ENCODE results near the gene BCAT1. TPM values are rescaled to one million over a fixed set of nuclear protein-coding genes. Genes with fewer than 3 reads are reported as not detected.

Gene BCAT1
- total and polyA plus RNA-seq, 2 experiments from 2014 or later = 46.4 to 72.8 TPM

DNA sequence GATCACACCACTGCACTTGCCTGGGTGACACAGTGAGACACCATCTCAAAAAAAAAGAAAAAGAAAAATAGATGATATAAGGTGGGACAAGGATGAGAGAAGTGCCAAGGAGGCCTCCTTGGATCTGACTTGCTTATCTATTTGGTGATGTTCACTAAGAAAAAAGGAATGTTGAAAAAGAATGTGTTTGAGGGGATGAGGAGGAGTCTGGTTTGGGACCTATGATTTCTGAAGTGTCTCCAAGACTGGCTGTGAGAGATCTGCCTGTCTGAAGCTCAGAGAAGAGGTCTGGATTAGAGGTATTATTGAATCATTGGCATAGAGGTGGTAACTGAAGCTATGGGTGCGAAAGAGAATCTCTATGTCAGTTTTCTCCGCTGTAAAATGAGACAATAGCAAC, 42.8 kb downstream of the BCAT1 start:
- Histone ChIP-seq H4K20me1 (ENCODE audit: insufficient read depth, poor library complexity, severe bottlenecking) (peaks cover 5% of the 10 kb centered on the region), H3K4me2 (no peak overlapping the region), H3K4me3 (no peak overlapping the region), H2AFZ (no peak overlapping the region), H3K9me3 (ENCODE audit: low read depth) (no peaks in the 10 kb centered on the region), H3K36me3 (replicated peaks; ENCODE audit: insufficient read depth, low read depth) (no peaks in the 10 kb centered on the region), H3K27me3 (peaks cover 39% of the 10 kb centered on the region), H3K27ac (no peak overlapping the region), H3K4me1 (ENCODE audit: insufficient read depth) (peaks cover 22% of the 10 kb centered on the region), H3K79me2 (peaks cover 13% of the 10 kb centered on the region), H3K9me2 (replicated peaks; ENCODE audit: insufficient read depth) (no peaks in the 10 kb centered on the region)
- TF ChIP-seq EZH2phosphoT487 (IDR thresholded peaks at IDR 0.05; ENCODE audit: low read depth, severe bottlenecking, unreplicated experiment) (no peak), EZH2 (IDR thresholded peaks at IDR 0.05; ENCODE audit: borderline replicate concordance) (no peak)
- TF ChIP-seq, protein P1, sequence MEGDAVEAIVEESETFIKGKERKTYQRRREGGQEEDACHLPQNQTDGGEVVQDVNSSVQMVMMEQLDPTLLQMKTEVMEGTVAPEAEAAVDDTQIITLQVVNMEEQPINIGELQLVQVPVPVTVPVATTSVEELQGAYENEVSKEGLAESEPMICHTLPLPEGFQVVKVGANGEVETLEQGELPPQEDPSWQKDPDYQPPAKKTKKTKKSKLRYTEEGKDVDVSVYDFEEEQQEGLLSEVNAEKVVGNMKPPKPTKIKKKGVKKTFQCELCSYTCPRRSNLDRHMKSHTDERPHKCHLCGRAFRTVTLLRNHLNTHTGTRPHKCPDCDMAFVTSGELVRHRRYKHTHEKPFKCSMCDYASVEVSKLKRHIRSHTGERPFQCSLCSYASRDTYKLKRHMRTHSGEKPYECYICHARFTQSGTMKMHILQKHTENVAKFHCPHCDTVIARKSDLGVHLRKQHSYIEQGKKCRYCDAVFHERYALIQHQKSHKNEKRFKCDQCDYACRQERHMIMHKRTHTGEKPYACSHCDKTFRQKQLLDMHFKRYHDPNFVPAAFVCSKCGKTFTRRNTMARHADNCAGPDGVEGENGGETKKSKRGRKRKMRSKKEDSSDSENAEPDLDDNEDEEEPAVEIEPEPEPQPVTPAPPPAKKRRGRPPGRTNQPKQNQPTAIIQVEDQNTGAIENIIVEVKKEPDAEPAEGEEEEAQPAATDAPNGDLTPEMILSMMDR (IDR thresholded peaks at IDR 0.05; ENCODE audit: poor library complexity) = no peak
- DNase-seq (ENCODE audit: low spot score) = no peak
- WGBS (ENCODE audit: low lambda C conversion rate, missing lambda C conversion rate) = 96% methylated on average over 2 of the region's 2 CpGs

DNA sequence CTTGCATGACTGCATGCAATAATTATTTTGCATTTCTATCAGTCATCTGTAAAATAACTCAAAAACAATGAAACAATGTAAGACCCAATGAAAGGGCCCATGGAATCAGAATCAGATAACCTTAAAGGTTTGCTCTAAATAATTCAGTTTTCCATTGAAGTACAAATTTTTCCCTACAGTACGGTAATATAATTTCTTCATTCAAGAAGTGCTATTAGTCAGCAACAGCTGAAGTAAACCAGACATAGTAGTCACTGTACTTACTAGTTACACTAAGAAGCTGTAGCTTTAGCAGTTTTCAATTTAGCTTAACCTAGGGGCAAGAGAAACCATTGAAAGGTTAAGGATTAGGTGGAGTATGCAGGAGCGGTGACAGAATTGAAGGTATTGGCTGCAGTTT, 43.5 kb downstream of the BCAT1 start:
- Histone ChIP-seq H3K4me2 (no peak overlapping the region), H3K27me3 (peaks cover 41% of the 10 kb centered on the region), H3K36me3 (replicated peaks; ENCODE audit: insufficient read depth, low read depth) (no peaks in the 10 kb centered on the region), H3K9me2 (replicated peaks; ENCODE audit: insufficient read depth) (no peaks in the 10 kb centered on the region), H3K4me3 (no peak overlapping the region), H3K4me1 (ENCODE audit: insufficient read depth) (peaks cover 16% of the 10 kb centered on the region), H3K27ac (no peak overlapping the region), H2AFZ (no peak overlapping the region), H3K9me3 (ENCODE audit: low read depth) (no peaks in the 10 kb centered on the region), H3K79me2 (peaks cover 11% of the 10 kb centered on the region), H4K20me1 (ENCODE audit: insufficient read depth, poor library complexity, severe bottlenecking) (peaks cover 5% of the 10 kb centered on the region)
- DNase-seq (ENCODE audit: low spot score) = no peak
- TF ChIP-seq, protein P1 (IDR thresholded peaks at IDR 0.05; ENCODE audit: poor library complexity) = no peak
- TF ChIP-seq EZH2 (IDR thresholded peaks at IDR 0.05; ENCODE audit: borderline replicate concordance) (no peak), EZH2phosphoT487 (IDR thresholded peaks at IDR 0.05; ENCODE audit: low read depth, severe bottlenecking, unreplicated experiment) (no peak)
- 63% methylated on average over 2 of the region's 2 CpGs for WGBS (ENCODE audit: low lambda C conversion rate, missing lambda C conversion rate)

DNA sequence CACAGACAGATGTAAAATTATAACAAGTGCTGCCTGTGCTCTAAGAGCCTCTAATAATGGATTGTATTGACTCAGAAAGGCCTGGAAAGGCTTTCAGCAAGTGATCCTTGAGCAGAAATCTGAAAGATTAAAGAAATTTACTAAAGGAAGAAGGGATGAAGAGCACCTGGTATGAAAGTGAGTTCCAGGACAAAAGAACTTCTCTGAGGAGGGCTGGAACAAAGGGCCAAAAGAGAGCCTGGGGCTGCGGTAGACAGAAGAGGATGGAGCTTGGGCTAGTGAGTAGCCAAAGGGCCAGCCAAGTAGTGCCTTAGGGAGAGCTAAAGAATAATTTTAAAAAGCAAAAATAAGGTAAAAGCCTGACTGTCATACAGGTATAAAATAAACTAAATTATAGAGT, 44.0 kb downstream of the BCAT1 start:
- peaks cover 41% of the 10 kb centered on the region for H3K27me3 ChIP-seq
- no peak overlapping the region for H3K4me2 ChIP-seq
- H3K79me2 ChIP-seq = peaks cover 9% of the 10 kb centered on the region
- H3K36me3 ChIP-seq (replicated peaks; ENCODE audit: insufficient read depth, low read depth) = no peaks in the 10 kb centered on the region
- 92% methylated on average over 1 of the region's 1 CpG for WGBS (ENCODE audit: low lambda C conversion rate, missing lambda C conversion rate)
- no peak overlapping the region for H3K27ac ChIP-seq
- no peak overlapping the region for H2AFZ ChIP-seq
- H3K9me2 ChIP-seq (replicated peaks; ENCODE audit: insufficient read depth) = no peaks in the 10 kb centered on the region
- TF ChIP-seq, protein P1 (IDR thresholded peaks at IDR 0.05; ENCODE audit: poor library complexity) = no peak
- no peak for TF ChIP-seq EZH2phosphoT487 (IDR thresholded peaks at IDR 0.05; ENCODE audit: low read depth, severe bottlenecking, unreplicated experiment)
- H4K20me1 ChIP-seq (ENCODE audit: insufficient read depth, poor library complexity, severe bottlenecking) = peaks cover 5% of the 10 kb centered on the region
- H3K4me3 ChIP-seq = no peak overlapping the region
- no peaks in the 10 kb centered on the region for H3K9me3 ChIP-seq (ENCODE audit: low read depth)
- no peak for DNase-seq (ENCODE audit: low spot score)
- peaks cover 16% of the 10 kb centered on the region for H3K4me1 ChIP-seq (ENCODE audit: insufficient read depth)

Data from hepatocyte (in vitro differentiated cells).